Mesenchymal stem cell (in vitro differentiated cells and primary cell): ENCODE data around the gene FKBP8.
"Not testable (repeated sequence)": the region's sequence is repeated elsewhere in the genome, so short reads cannot be mapped to it uniquely, and the experiment has no call there.

Experiments
- DNase-seq: peaks from one replicate; pipeline ENCODE4 v3.0.0-alpha.2; 2013
- H2AFZ ChIP-seq: one replicate; pipeline ENCODE4 v1.6.1; 2013; ENCODE audit warnings: low read depth, mild to moderate bottlenecking, control low read depth, inconsistent platforms, low read length, moderate library complexity
- H2AK5ac ChIP-seq: 2 replicates; pipeline ENCODE4 v1.6.1; 2013; ENCODE audit warnings: low read length, moderate library complexity, mild to moderate bottlenecking, inconsistent platforms; ENCODE audit not compliant: severe bottlenecking
- H2BK120ac ChIP-seq: one replicate; pipeline ENCODE4 v1.6.1; 2013; ENCODE audit warnings: low read depth, mild to moderate bottlenecking, inconsistent platforms, low read length, moderate library complexity
- H2BK12ac ChIP-seq, 2 experiments: one replicate each; pipeline ENCODE4 v1.6.1; 2013; ENCODE audit warnings: inconsistent platforms in 2 of 2, low read length in 2 of 2, mild to moderate bottlenecking in 2 of 2, moderate library complexity in 2 of 2, control low read depth in 1 of 2
- H2BK15ac ChIP-seq: one replicate; pipeline ENCODE4 v1.6.1; 2013; ENCODE audit warnings: mild to moderate bottlenecking, low read depth, inconsistent platforms; ENCODE audit not compliant: poor library complexity, severe bottlenecking
- H2BK5ac ChIP-seq: 2 replicates; pipeline ENCODE4 v1.6.1; 2013; ENCODE audit warnings: low read depth, mild to moderate bottlenecking, low read length, control low read depth, inconsistent platforms; ENCODE audit not compliant: poor library complexity, severe bottlenecking
- H3K14ac ChIP-seq, 2 experiments: one replicate each; pipeline ENCODE4 v1.6.1; 2013; ENCODE audit warnings: inconsistent platforms in 2 of 2, low read length in 2 of 2, control low read depth in 1 of 2, mild to moderate bottlenecking in 1 of 2, moderate library complexity in 1 of 2
- H3K18ac ChIP-seq, 2 experiments: one replicate each; pipeline ENCODE4 v1.6.1; 2013; ENCODE audit warnings: inconsistent platforms in 2 of 2, low read length in 2 of 2, control low read depth in 1 of 2, low read depth in 1 of 2, mild to moderate bottlenecking in 1 of 2
- H3K23ac ChIP-seq, 2 experiments: one replicate each; pipeline ENCODE4 v1.6.1; 2013; ENCODE audit warnings: inconsistent platforms in 2 of 2, low read length in 2 of 2, mild to moderate bottlenecking in 2 of 2, moderate library complexity in 2 of 2, control low read depth in 1 of 2
- H3K27ac ChIP-seq: 2 replicates; pipeline ENCODE4 v1.5.1; 2013; ENCODE audit warnings: mild to moderate bottlenecking, moderate library complexity, low read length, control low read depth, inconsistent platforms; ENCODE audit not compliant: poor library complexity, severe bottlenecking
- H3K27me3 ChIP-seq, 2 experiments: 2 replicates each; pipeline versions ENCODE4 v1.6.1 to v1.7.0; 2013; ENCODE audit warnings: low read length in 2 of 2, mild to moderate bottlenecking in 2 of 2, moderate library complexity in 2 of 2, control low read depth in 1 of 2, inconsistent platforms in 1 of 2; ENCODE audit not compliant: control insufficient read depth in 1 of 2, insufficient read depth in 1 of 2
- H3K36me3 ChIP-seq, 2 experiments: 2 replicates each; pipeline versions ENCODE4 v1.6.1 to v1.7.0; 2013; ENCODE audit warnings: low read length in 2 of 2, control low read depth in 1 of 2, inconsistent platforms in 1 of 2, low read depth in 1 of 2, mild to moderate bottlenecking in 1 of 2; ENCODE audit not compliant: insufficient read depth in 2 of 2, control insufficient read depth in 1 of 2
- H3K4ac ChIP-seq, 2 experiments: one replicate each; pipeline ENCODE4 v1.6.1; 2013; ENCODE audit warnings: inconsistent platforms in 2 of 2, low read length in 2 of 2, mild to moderate bottlenecking in 2 of 2, moderate library complexity in 2 of 2, control low read depth in 1 of 2, low read depth in 1 of 2
- H3K4me1 ChIP-seq: 2 replicates; pipeline ENCODE4 v1.6.1; 2013; ENCODE audit warnings: low read depth, low read length, control low read depth; ENCODE audit not compliant: control insufficient read depth, insufficient read depth
- H3K4me2 ChIP-seq: 2 replicates; pipeline ENCODE4 v1.6.1; 2013; ENCODE audit warnings: low read length, mild to moderate bottlenecking, inconsistent platforms; ENCODE audit not compliant: poor library complexity, severe bottlenecking
- H3K4me3 ChIP-seq, 2 experiments: 2 replicates each; pipeline versions ENCODE4 v1.5.1 to v1.7.0; 2013; ENCODE audit warnings: low read length in 2 of 2, mild to moderate bottlenecking in 2 of 2, control low read depth in 1 of 2, low read depth in 1 of 2; ENCODE audit not compliant: insufficient read depth in 1 of 2
- H3K79me1 ChIP-seq: replicated peaks from 2 replicates; pipeline ENCODE4 v1.6.1; 2013; ENCODE audit warnings: mild to moderate bottlenecking, control low read depth, low read length, inconsistent platforms; ENCODE audit not compliant: poor library complexity, severe bottlenecking
- H3K9ac ChIP-seq: 2 replicates; pipeline ENCODE4 v1.7.0; 2013; ENCODE audit warnings: mild to moderate bottlenecking, low read length, moderate library complexity
- H3K9me3 ChIP-seq: 2 replicates; pipeline ENCODE4 v1.7.0; 2013; ENCODE audit warnings: mild to moderate bottlenecking, low read length; ENCODE audit not compliant: control insufficient read depth
- H4K8ac ChIP-seq: one replicate; pipeline ENCODE4 v1.6.1; 2013; ENCODE audit warnings: inconsistent platforms, mild to moderate bottlenecking, low read length, moderate library complexity
- H4K91ac ChIP-seq: one replicate; pipeline ENCODE4 v1.6.1; 2013; ENCODE audit warnings: mild to moderate bottlenecking, low read length, inconsistent platforms
- WGBS: methylation state at CpG from one replicate; pipeline ENCODE4 v1.1.7; 2013; ENCODE audit warnings: mixed read lengths; 5-methylcytosine and 5-hydroxymethylcytosine counted together

FKBP8 gene

GRCh38 chr19:18540200-18540599 lies 3.2 kb downstream of the FKBP8 start:
- not testable (repeated sequence) for H3K14ac ChIP-seq, H3K18ac ChIP-seq, H3K4ac ChIP-seq, H2AFZ ChIP-seq, H3K27ac ChIP-seq, H3K9ac ChIP-seq, H3K4me3 ChIP-seq, H3K23ac ChIP-seq, H2BK15ac ChIP-seq, H2BK5ac ChIP-seq, H3K27me3 ChIP-seq, H2BK120ac ChIP-seq, H4K91ac ChIP-seq, H4K8ac ChIP-seq, H2AK5ac ChIP-seq, H2BK12ac ChIP-seq, H3K9me3 ChIP-seq, DNase-seq, H3K4me2 ChIP-seq
- peaks cover 39% of the 10 kb centered on the region for H3K79me1 ChIP-seq
- H3K4me1 ChIP-seq = peaks cover 11% of the 10 kb centered on the region
- 93% methylated on average over 1 of the region's 1 CpG for WGBS
- peaks cover 55 to 57% of the 10 kb centered on the region in 2 experiments for H3K36me3 ChIP-seq

GRCh38 chr19:18539372-18539771 lies 4.0 kb downstream of the FKBP8 start:
- no peak overlapping the region for H3K23ac ChIP-seq
- no peak overlapping the region for H4K8ac ChIP-seq
- no peak overlapping the region for H3K14ac ChIP-seq
- peak overlapping the region in 1 of 2 experiments; percentile 22 for H2BK12ac ChIP-seq
- no peaks in the 10 kb centered on the region for H3K27me3 ChIP-seq
- H3K18ac ChIP-seq = no peak overlapping the region
- H2AK5ac ChIP-seq = no peak overlapping the region
- no peak overlapping the region for H3K4me3 ChIP-seq
- no peak overlapping the region for H3K4ac ChIP-seq
- H4K91ac ChIP-seq = peak overlapping the region; percentile 40
- H2BK120ac ChIP-seq = no peak overlapping the region
- H3K9ac ChIP-seq = no peak overlapping the region
- no peak overlapping the region for H3K27ac ChIP-seq
- no peak overlapping the region for H2BK15ac ChIP-seq
- peaks cover 39% of the 10 kb centered on the region for H3K79me1 ChIP-seq
- H3K9me3 ChIP-seq = no peaks in the 10 kb centered on the region
- peaks cover 11% of the 10 kb centered on the region for H3K4me1 ChIP-seq
- peaks cover 58 to 61% of the 10 kb centered on the region in 2 experiments for H3K36me3 ChIP-seq
- H3K4me2 ChIP-seq = no peak overlapping the region
- WGBS = 98% methylated on average over 19 of the region's 19 CpGs
- H2AFZ ChIP-seq = no peak overlapping the region
- no peak overlapping the region for H2BK5ac ChIP-seq
- DNase-seq = no peak

GRCh38 chr19:18538115-18538514 lies 5.3 kb downstream of the FKBP8 start:
- Histone ChIP-seq H3K14ac (no peak overlapping the region), H2BK5ac (no peak overlapping the region), H2BK12ac (no peak overlapping the region), H2BK120ac (no peak overlapping the region), H3K18ac (no peak overlapping the region), H3K4me1 (peaks cover 7% of the 10 kb centered on the region), H2AFZ (no peak overlapping the region), H3K23ac (no peak overlapping the region), H3K4ac (no peak overlapping the region), H3K4me3 (no peak overlapping the region), H3K4me2 (no peak overlapping the region), H3K27me3 (no peaks in the 10 kb centered on the region), H4K91ac (no peak overlapping the region), H3K9ac (no peak overlapping the region), H3K36me3 (peaks cover 61 to 65% of the 10 kb centered on the region in 2 experiments), H2BK15ac (no peak overlapping the region), H4K8ac (no peak overlapping the region), H3K79me1 (peaks cover 41% of the 10 kb centered on the region), H2AK5ac (no peak overlapping the region), H3K9me3 (no peaks in the 10 kb centered on the region), H3K27ac (no peak overlapping the region)
- DNase-seq = no peak
- 96% methylated on average over 22 of the region's 22 CpGs for WGBS

- WGBS = 96% methylated on average over 17 of the region's 17 CpGs
- Histone ChIP-seq H2AK5ac (no peak overlapping the region), H2BK5ac (no peak overlapping the region)
These were observed 5.9 kb downstream of the FKBP8 start for GRCh38 chr19:18537431-18537830.

More at GRCh38 chr19:18537431-18537830, 5.9 kb downstream of the FKBP8 start:
- Histone ChIP-seq H3K27ac (no peak overlapping the region), H3K36me3 (peaks cover 68 to 72% of the 10 kb centered on the region in 2 experiments), H3K4me3 (no peak overlapping the region), H3K9ac (no peak overlapping the region), H2AFZ (no peak overlapping the region), H3K4ac (no peak overlapping the region), H3K18ac (no peak overlapping the region), H2BK12ac (no peak overlapping the region), H2BK15ac (no peak overlapping the region), H3K14ac (no peak overlapping the region), H3K4me2 (no peak overlapping the region), H3K4me1 (peaks cover 7% of the 10 kb centered on the region), H4K91ac (peak overlapping the region; percentile 4), H2BK120ac (no peak overlapping the region), H3K27me3 (no peaks in the 10 kb centered on the region), H4K8ac (no peak overlapping the region), H3K9me3 (no peaks in the 10 kb centered on the region), H3K79me1 (peaks cover 44% of the 10 kb centered on the region), H3K23ac (no peak overlapping the region)
- DNase-seq = no peak
